ENCODE results near the gene CASQ2. TPM values are rescaled to one million over a fixed set of nuclear protein-coding genes. Genes with fewer than 3 reads are reported as not detected.

Gene CASQ2
- polyA plus RNA-seq, 1 donor from 2014 or later, result not detected

GRCh38 chr1:115797486-115797885 lies 29.0 kb upstream of the CASQ2 start:
- H4K20me1 ChIP-seq (ENCODE audit: insufficient read depth), result no peaks in the 10 kb centered on the region
- no peaks in the 10 kb centered on the region for H3F3A ChIP-seq (ENCODE audit: insufficient read depth, low read length, poor library complexity, severe bottlenecking)
- no peak overlapping the region for H3K4me2 ChIP-seq (ENCODE audit: low read length)

GRCh38 chr1:115796897-115797296 lies 28.4 kb upstream of the CASQ2 start:
- Histone ChIP-seq H3K27ac (ENCODE audit: low read length) (no peak overlapping the region), H2AFZ (ENCODE audit: low read depth, low read length) (no peak overlapping the region), H4K20me1 (ENCODE audit: insufficient read depth) (no peaks in the 10 kb centered on the region), H3K9me2 (ENCODE audit: insufficient read depth, low read length) (no peaks in the 10 kb centered on the region), H3F3A (ENCODE audit: insufficient read depth, low read length, poor library complexity, severe bottlenecking) (no peaks in the 10 kb centered on the region), H3K4me3 (ENCODE audit: low read length) (no peak overlapping the region), H3K36me3 (ENCODE audit: insufficient read depth, low read length) (no peaks in the 10 kb centered on the region), H3K9me3 (ENCODE audit: low read length) (no peaks in the 10 kb centered on the region), H3K79me2 (replicated peaks; ENCODE audit: insufficient read depth, low read length) (no peaks in the 10 kb centered on the region), H3K9ac (ENCODE audit: low read length) (no peak overlapping the region), H3K27me3 (ENCODE audit: insufficient read depth, low read depth, low read length) (no peaks in the 10 kb centered on the region), H3K4me2 (ENCODE audit: low read length) (no peak overlapping the region)
- no peak for TF ChIP-seq EZH2 (IDR thresholded peaks at IDR 0.05; ENCODE audit: borderline replicate concordance, insufficient read depth, low read length, poor library complexity, severe bottlenecking)
- TF ChIP-seq TAF1 (IDR thresholded peaks at IDR 0.05; ENCODE audit: low read depth), result no peak
- no peak for TF ChIP-seq RAD21 (conservative IDR thresholded peaks at IDR 0.05)
- no peak for TF ChIP-seq POLR2AphosphoS5 (IDR thresholded peaks at IDR 0.05)
- TF ChIP-seq REST (IDR thresholded peaks at IDR 0.05; ENCODE audit: borderline replicate concordance), result no peak
- no peak for TF ChIP-seq SMC3 (conservative IDR thresholded peaks at IDR 0.05; ENCODE audit: poor library complexity)
- no peak for TF ChIP-seq MXI1 (conservative IDR thresholded peaks at IDR 0.05; ENCODE audit: poor library complexity, severe bottlenecking)

More at GRCh38 chr1:115797486-115797885, 29.0 kb upstream of the CASQ2 start:
- H3K36me3 ChIP-seq (ENCODE audit: insufficient read depth, low read length), result no peaks in the 10 kb centered on the region
- H3K9me3 ChIP-seq (ENCODE audit: low read length), result no peaks in the 10 kb centered on the region
- TF ChIP-seq POLR2AphosphoS5 (IDR thresholded peaks at IDR 0.05) (no peak), MXI1 (conservative IDR thresholded peaks at IDR 0.05; ENCODE audit: poor library complexity, severe bottlenecking) (no peak), REST (IDR thresholded peaks at IDR 0.05; ENCODE audit: borderline replicate concordance) (no peak), EP300 (conservative IDR thresholded peaks at IDR 0.05; ENCODE audit: poor library complexity, severe bottlenecking) (no peak), TAF1 (IDR thresholded peaks at IDR 0.05; ENCODE audit: low read depth) (no peak), CTCF (IDR thresholded peaks at IDR 0.05; ENCODE audit: poor library complexity, severe bottlenecking) (no peak), SMC3 (conservative IDR thresholded peaks at IDR 0.05; ENCODE audit: poor library complexity) (no peak), RAD21 (conservative IDR thresholded peaks at IDR 0.05) (no peak), EZH2 (IDR thresholded peaks at IDR 0.05; ENCODE audit: borderline replicate concordance, insufficient read depth, low read length, poor library complexity, severe bottlenecking) (no peak)
- H3K79me2 ChIP-seq (replicated peaks; ENCODE audit: insufficient read depth, low read length), result no peaks in the 10 kb centered on the region
- H3K4me3 ChIP-seq (ENCODE audit: low read length), result no peak overlapping the region
- no peak overlapping the region for H3K27ac ChIP-seq (ENCODE audit: low read length)
- no peaks in the 10 kb centered on the region for H3K9me2 ChIP-seq (ENCODE audit: insufficient read depth, low read length)
- H3K27me3 ChIP-seq (ENCODE audit: insufficient read depth, low read depth, low read length), result no peaks in the 10 kb centered on the region
- H3K9ac ChIP-seq (ENCODE audit: low read length), result no peak overlapping the region
- no peak overlapping the region for H2AFZ ChIP-seq (ENCODE audit: low read depth, low read length)

Data from neural cell (in vitro differentiated cells).